PC-9 (cell line): Measurements from ENCODE around the gene TGFBI. TPM values are rescaled to one million over a fixed set of nuclear protein-coding genes. Genes with fewer than 3 reads are reported as not detected.

Experiments
- BruUV-seq: library from RNA; stranded (reverse); fragments of 400-500 nt; replicated peaks from 2 replicates; lab custom pipeline; 2021; lab: Mats Ljungman, UMichigan
- CTCF ChIA-PET: fragments of 300-600 bp; sonication (Branson Sonifier 250); formaldehyde crosslinking; loops from one replicate; lab custom pipeline; 2022; ENCODE audit warnings: antibody characterized with exemption; lab: Charles Lee
- POLR2A ChIA-PET: fragments of 300-600 bp; sonication (Branson Sonifier 250); formaldehyde crosslinking; loops from one replicate; lab custom pipeline; 2022; ENCODE audit warnings: antibody characterized with exemption; ENCODE audit not compliant: unreplicated experiment; lab: Charles Lee
- DNase-seq, 2 experiments: peaks; one replicate each; pipeline versions ENCODE4 v3.0.0 to v3.0.0-alpha.2; 2015 to 2022; ENCODE audit warnings: mixed read lengths in 1 of 2
- H2AFZ ChIP-seq: fragments of 200-600 bp; sonication (generic); 2 replicates; pipeline ENCODE4 v1.8.1; 2017; ENCODE audit warnings: antibody characterized with exemption
- H3F3A ChIP-seq: fragments of 200-600 bp; sonication (generic); 2 replicates; pipeline ENCODE4 v1.8.1; 2017; ENCODE audit warnings: antibody characterized with exemption, mild to moderate bottlenecking, low read depth; ENCODE audit not compliant: insufficient read depth
- H3K27ac ChIP-seq: fragments of 200-600 bp; sonication (generic); 2 replicates; pipeline ENCODE4 v1.6.1; 2016; ENCODE audit warnings: mixed run types
- H3K27me3 ChIP-seq: fragments of 200-600 bp; sonication (generic); 2 replicates; pipeline ENCODE4 v1.6.1; 2016; ENCODE audit warnings: low read depth, mixed run types; ENCODE audit not compliant: insufficient read depth
- H3K36me3 ChIP-seq: fragments of 200-600 bp; sonication (generic); 2 replicates; pipeline ENCODE4 v1.6.1; 2016; ENCODE audit warnings: low read depth, mixed run types
- H3K4me1 ChIP-seq: fragments of 200-600 bp; sonication (generic); replicated peaks from 2 replicates; pipeline ENCODE4 v1.6.1; 2016; ENCODE audit warnings: mixed run types; ENCODE audit not compliant: insufficient read depth
- H3K4me2 ChIP-seq: fragments of 200-600 bp; sonication (generic); 2 replicates; pipeline ENCODE4 v1.6.1; 2017; ENCODE audit warnings: mixed run types
- H3K4me3 ChIP-seq: fragments of 200-600 bp; sonication (generic); 2 replicates; pipeline ENCODE4 v1.6.1; 2016; ENCODE audit warnings: mixed run types
- H3K79me2 ChIP-seq: fragments of 200-600 bp; sonication (generic); 2 replicates; pipeline ENCODE4 v1.6.1; 2017; ENCODE audit warnings: low read depth, mixed run types
- H3K9me2 ChIP-seq: fragments of 200-600 bp; sonication (generic); 2 replicates; pipeline ENCODE4 v1.8.1; 2017; ENCODE audit warnings: mild to moderate bottlenecking; ENCODE audit not compliant: insufficient read depth
- H3K9me3 ChIP-seq: fragments of 200-600 bp; sonication (generic); 2 replicates; pipeline ENCODE4 v1.8.1; 2016; ENCODE audit warnings: low read depth; ENCODE audit not compliant: insufficient read depth
- H4K20me1 ChIP-seq: fragments of 200-600 bp; sonication (generic); 2 replicates; pipeline ENCODE4 v1.8.1; 2017; ENCODE audit not compliant: insufficient read depth
- EZH2 ChIP-seq: fragments of 200-600 bp; sonication (generic); IDR thresholded peaks from 2 replicates; pipeline ENCODE4 v1.8.0; 2017; ENCODE audit warnings: antibody characterized with exemption, low read depth
- intact Hi-C: fragments of 100-400 bp; cut with micrococcal nuclease; formaldehyde crosslinking; loops from one replicate; pipeline ENCODE4 v1.10.0; 2022; ENCODE audit not compliant: unreplicated experiment
- total RNA-seq: library from RNA; stranded (reverse); gene quantifications from 2 replicates; pipeline ENCODE4 v1.2.3, GENCODE V29; 2021
- TF ChIP-seq, protein P1 (sequence below): fragments of 200-600 bp; sonication (generic); conservative IDR thresholded peaks from 2 replicates; pipeline ENCODE4 v1.6.1; 2017; ENCODE audit warnings: mixed run types, antibody characterized with exemption, mild to moderate bottlenecking, moderate library complexity

TGFBI gene
- total RNA-seq, 1 experiment from 2014 or later, result 437 TPM

DNA sequence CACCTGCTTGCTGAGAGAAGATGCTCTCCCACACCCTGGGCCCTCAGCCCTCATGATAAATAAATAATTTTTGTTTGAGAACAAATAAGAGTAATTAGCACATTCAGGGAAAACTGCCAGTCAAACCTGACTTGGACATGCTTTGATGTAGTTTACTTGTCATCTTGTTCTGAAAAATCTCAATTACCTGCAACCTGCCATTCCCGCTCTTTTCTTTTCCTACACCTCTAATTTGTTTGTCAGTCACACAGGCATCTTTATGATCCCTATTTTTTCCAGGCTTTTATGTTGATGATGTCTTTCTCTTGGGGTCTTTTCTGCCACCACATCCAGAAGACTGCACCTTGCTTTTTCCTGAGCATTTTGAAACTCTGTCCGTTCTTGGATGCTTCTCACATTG, 28.6 kb upstream of the TGFBI start:
- no peaks in the 10 kb centered on the region for H3K27me3 ChIP-seq
- DNase-seq, result no peak
- no peaks in the 10 kb centered on the region for H4K20me1 ChIP-seq
- H3K4me2 ChIP-seq, result no peak overlapping the region
- peak overlapping the region; percentile 36; the same call in 1 of the 2 replicates for H3K27ac ChIP-seq
- H3K9me3 ChIP-seq, result no peaks in the 10 kb centered on the region; the same call in 1 of the 2 replicates
- H3F3A ChIP-seq, result no peaks in the 10 kb centered on the region; the same call in 1 of the 2 replicates
- CTCF ChIA-PET, result no interaction called here
- H3K4me1 ChIP-seq, result peaks cover 9% of the 10 kb centered on the region; the same call in 1 of the 2 replicates
- TF ChIP-seq, protein P1, sequence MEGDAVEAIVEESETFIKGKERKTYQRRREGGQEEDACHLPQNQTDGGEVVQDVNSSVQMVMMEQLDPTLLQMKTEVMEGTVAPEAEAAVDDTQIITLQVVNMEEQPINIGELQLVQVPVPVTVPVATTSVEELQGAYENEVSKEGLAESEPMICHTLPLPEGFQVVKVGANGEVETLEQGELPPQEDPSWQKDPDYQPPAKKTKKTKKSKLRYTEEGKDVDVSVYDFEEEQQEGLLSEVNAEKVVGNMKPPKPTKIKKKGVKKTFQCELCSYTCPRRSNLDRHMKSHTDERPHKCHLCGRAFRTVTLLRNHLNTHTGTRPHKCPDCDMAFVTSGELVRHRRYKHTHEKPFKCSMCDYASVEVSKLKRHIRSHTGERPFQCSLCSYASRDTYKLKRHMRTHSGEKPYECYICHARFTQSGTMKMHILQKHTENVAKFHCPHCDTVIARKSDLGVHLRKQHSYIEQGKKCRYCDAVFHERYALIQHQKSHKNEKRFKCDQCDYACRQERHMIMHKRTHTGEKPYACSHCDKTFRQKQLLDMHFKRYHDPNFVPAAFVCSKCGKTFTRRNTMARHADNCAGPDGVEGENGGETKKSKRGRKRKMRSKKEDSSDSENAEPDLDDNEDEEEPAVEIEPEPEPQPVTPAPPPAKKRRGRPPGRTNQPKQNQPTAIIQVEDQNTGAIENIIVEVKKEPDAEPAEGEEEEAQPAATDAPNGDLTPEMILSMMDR, result no peak
- TF ChIP-seq EZH2, result no peak
- BruUV-seq, result no TSS peak
- H3K9me2 ChIP-seq, result no peaks in the 10 kb centered on the region
- intact Hi-C loops, result no loop called here
- no peak overlapping the region for H2AFZ ChIP-seq
- H3K4me3 ChIP-seq, result no peak overlapping the region
- no peaks in the 10 kb centered on the region for H3K79me2 ChIP-seq
- POLR2A ChIA-PET, result interaction anchor here (0.5 kb wide), 1 partner anchor 12 kb away, joined by 3 read pairs; no protein-coding TSS in a partner anchor
- H3K36me3 ChIP-seq, result no peaks in the 10 kb centered on the region

GRCh38 chr5:136000932-136001331, 27.9 kb upstream of the TGFBI start:
- Histone ChIP-seq H4K20me1 (no peaks in the 10 kb centered on the region), H2AFZ (no peak overlapping the region), H3K27ac (no peak overlapping the region), H3K9me2 (no peaks in the 10 kb centered on the region), H3K4me2 (no peak overlapping the region), H3K27me3 (no peaks in the 10 kb centered on the region), H3K4me3 (no peak overlapping the region), H3K79me2 (no peaks in the 10 kb centered on the region), H3K9me3 (no peaks in the 10 kb centered on the region), H3K36me3 (no peaks in the 10 kb centered on the region), H3K4me1 (peaks cover 17% of the 10 kb centered on the region), H3F3A (peaks cover 3% of the 10 kb centered on the region)
- BruUV-seq, result no TSS peak
- TF ChIP-seq, protein P1, result no peak
- TF ChIP-seq EZH2, result no peak
- intact Hi-C loops, result no loop called here
- DNase-seq, result no peak
- CTCF ChIA-PET, result no interaction called here
- POLR2A ChIA-PET, result no interaction called here

DNA sequence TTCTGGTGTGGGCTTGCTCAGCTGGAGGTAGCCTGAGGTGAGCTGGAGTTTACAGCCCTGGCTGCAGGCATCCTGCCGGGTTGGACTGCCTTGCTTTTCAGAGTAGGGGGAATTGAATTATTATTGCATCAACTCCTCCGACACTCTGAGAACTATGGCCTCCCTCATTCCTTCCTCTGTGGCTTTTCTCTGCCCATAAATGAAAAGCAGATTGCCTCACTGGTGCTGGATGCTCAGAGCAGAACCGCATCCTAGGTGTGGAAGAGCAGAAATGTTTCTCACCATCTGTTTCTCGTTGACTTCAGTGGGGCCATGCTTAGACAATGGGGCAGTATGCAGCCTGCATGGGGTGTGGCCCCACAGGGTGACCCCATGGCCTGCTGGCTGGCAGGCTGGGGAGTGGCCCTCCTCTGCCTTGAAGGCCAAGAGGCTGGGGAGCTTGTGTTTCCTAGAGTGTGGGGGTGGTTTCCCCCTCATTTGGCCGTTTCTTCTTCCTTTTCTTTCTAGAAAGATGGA, 27.3 kb upstream of the TGFBI start:
- no peak for DNase-seq
- TF ChIP-seq EZH2, result no peak
- TF ChIP-seq, protein P1, result no peak
- intact Hi-C loops, result no loop called here
- Histone ChIP-seq H3K9me2 (no peaks in the 10 kb centered on the region), H3K4me2 (no peak overlapping the region), H3K36me3 (no peaks in the 10 kb centered on the region), H3F3A (peaks cover 9% of the 10 kb centered on the region), H2AFZ (no peak overlapping the region), H3K4me1 (peaks cover 23% of the 10 kb centered on the region), H3K27ac (no peak overlapping the region), H3K4me3 (no peak overlapping the region), H3K27me3 (no peaks in the 10 kb centered on the region), H3K79me2 (no peaks in the 10 kb centered on the region), H4K20me1 (no peaks in the 10 kb centered on the region), H3K9me3 (no peaks in the 10 kb centered on the region)
- ChIA-PET POLR2A (no interaction called here), CTCF (no interaction called here)
- BruUV-seq, result no TSS peak
